ENCODE measurements around the gene GAS7. TPM values are rescaled to one million over a fixed set of nuclear protein-coding genes. Genes with fewer than 3 reads are reported as not detected.

GAS7 gene
- total and polyA plus RNA-seq, 2 of the 13 experiments (the other 11 are each of a cell fraction or from before 2014, with no cell fraction given), result 1.0 to 5.2 TPM

GRCh38 chr17:10196384-10196895 lies 2.0 kb downstream of the GAS7 start:
- no peaks in the 10 kb centered on the region for H4K20me1 ChIP-seq (ENCODE audit: insufficient read depth, low read length)
- H3K9me3 ChIP-seq (ENCODE audit: low read length), result peaks cover 19% of the 10 kb centered on the region
- no TSS peak for BruUV-seq (replicated peaks)
- DNase-seq (ENCODE audit: low spot score), result no peak
- H3K79me2 ChIP-seq (ENCODE audit: insufficient read depth, low read length), result no peaks in the 10 kb centered on the region
- ChIA-PET POLR2A (interaction anchor here (0.6 kb wide), 1 partner anchor 16 kb away, joined by 4 read pairs; no protein-coding TSS in a partner anchor), CTCF (ENCODE audit: low intra/inter-chr PET ratio, low total read pairs) (no interaction called here)
- no peak overlapping the region for H2AFZ ChIP-seq (ENCODE audit: low read length)
- TF ChIP-seq KAT7 (CRISPR knock-in tag; IDR thresholded peaks at IDR 0.05; ENCODE audit: borderline replicate concordance), result no peak
- TF ChIP-seq CBX1 (IDR thresholded peaks at IDR 0.05; ENCODE audit: low read depth), result no peak
- no peak for TF ChIP-seq KAT2B (IDR thresholded peaks at IDR 0.05; ENCODE audit: borderline replicate concordance, low read depth, low read length)
- TF ChIP-seq MAFF (IDR thresholded peaks at IDR 0.05; ENCODE audit: low read depth, low read length), result no peak
- TF ChIP-seq, protein P1, sequence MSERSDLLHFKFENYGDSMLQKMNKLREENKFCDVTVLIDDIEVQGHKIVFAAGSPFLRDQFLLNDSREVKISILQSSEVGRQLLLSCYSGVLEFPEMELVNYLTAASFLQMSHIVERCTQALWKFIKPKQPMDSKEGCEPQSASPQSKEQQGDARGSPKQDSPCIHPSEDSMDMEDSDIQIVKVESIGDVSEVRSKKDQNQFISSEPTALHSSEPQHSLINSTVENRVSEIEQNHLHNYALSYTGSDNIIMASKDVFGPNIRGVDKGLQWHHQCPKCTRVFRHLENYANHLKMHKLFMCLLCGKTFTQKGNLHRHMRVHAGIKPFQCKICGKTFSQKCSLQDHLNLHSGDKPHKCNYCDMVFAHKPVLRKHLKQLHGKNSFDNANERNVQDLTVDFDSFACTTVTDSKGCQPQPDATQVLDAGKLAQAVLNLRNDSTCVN (CRISPR knock-in tag; IDR thresholded peaks at IDR 0.05; ENCODE audit: borderline replicate concordance), result no peak
- TF ChIP-seq ZNF546 (CRISPR knock-in tag; conservative IDR thresholded peaks at IDR 0.05), result no peak
- TF ChIP-seq GTF3A (CRISPR knock-in tag; conservative IDR thresholded peaks at IDR 0.05), result no peak
- TF ChIP-seq, protein P2, sequence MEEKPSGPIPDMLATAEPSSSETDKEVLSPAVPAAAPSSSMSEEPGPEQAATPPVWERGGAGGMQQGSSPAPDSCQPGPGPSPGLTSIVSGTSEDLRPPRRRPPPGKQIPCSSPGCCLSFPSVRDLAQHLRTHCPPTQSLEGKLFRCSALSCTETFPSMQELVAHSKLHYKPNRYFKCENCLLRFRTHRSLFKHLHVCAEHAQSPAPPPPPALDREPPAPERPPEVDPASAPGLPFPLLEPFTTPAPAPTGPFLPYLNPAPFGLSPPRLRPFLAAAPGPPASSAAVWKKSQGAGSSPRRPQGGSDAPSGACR (CRISPR knock-in tag; IDR thresholded peaks at IDR 0.05), result no peak
- no peak for FAIRE-seq
- WGBS (ENCODE audit: low lambda C conversion rate), result 44% methylated on average over 11 of the region's 11 CpGs
- no peak overlapping the region for H3K4me2 ChIP-seq (ENCODE audit: low read depth, low read length)
- intact Hi-C loops (cut with micrococcal nuclease; ENCODE audit: unreplicated experiment), result no loop called here
- H3K9ac ChIP-seq (ENCODE audit: insufficient read depth, low read depth, low read length), result no peak overlapping the region
- H3K4me3 ChIP-seq (replicated peaks in 1 of 3; ENCODE audit: insufficient read depth in 1 of 3, low read depth in 2 of 3, low read length in 3 of 3), result no peak overlapping the region
- H3K4me1 ChIP-seq (ENCODE audit: insufficient read depth, low read length), result no peaks in the 10 kb centered on the region
- ATAC-seq, result no peak
- H3K27me3 ChIP-seq (ENCODE audit: control insufficient read depth in 1 of 2, insufficient read depth in 2 of 2, low read length in 2 of 2), result no peaks in the 10 kb centered on the region
- in situ Hi-C loops (cut with HindIII; ENCODE audit: extremely low pct_ligation_motif_present, low pct_unique_long_range_greater_than_20kb), result no loop called here
- no peaks in the 10 kb centered on the region for H3K36me3 ChIP-seq (replicated peaks in 1 of 2; ENCODE audit: control insufficient read depth in 1 of 2, insufficient read depth in 2 of 2, low read length in 2 of 2)
- no peak overlapping the region for H3K27ac ChIP-seq (ENCODE audit: extremely low read length, insufficient read depth, low read length)
